NCI-H1105 treated with DMSO at 0.1 percent for 48 hours (cell line): ENCODE measurements around the gene SFXN2.
"Not testable (repeated sequence)": the region's sequence is repeated elsewhere in the genome, so short reads cannot be mapped to it uniquely, and the experiment has no call there.

Source experiments
- DNase-seq: peaks from one replicate; lab custom pipeline; 2025; lab: John Stamatoyannopoulos, UW

Gene SFXN2

GRCh38 chr10:102679596-102679995 is 34.8 kb upstream of the SFXN2 start:
- DNase-seq: no peak

GRCh38 chr10:102681696-102682095 is 32.7 kb upstream of the SFXN2 start:
- no peak for DNase-seq

DNA sequence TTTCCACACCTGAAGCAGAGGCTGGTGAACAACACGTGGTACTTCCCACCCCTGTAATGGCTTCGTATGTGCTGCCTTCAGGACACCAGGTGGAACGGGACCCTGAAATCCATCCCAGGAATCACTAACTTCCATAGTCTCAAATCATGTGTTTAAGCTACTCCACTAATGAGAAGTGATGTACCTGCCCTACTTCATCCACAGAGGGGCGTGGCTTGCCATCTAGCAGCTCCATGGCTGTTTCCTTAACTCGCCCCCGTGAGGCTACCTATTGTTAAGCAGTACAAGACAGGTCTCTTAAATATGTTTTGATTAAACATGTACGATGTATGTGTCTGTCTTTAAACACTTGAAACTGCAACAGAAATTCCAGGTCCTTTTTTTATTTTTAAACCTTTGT is 32.0 kb upstream of the SFXN2 start:
- DNase-seq: no peak

DNA sequence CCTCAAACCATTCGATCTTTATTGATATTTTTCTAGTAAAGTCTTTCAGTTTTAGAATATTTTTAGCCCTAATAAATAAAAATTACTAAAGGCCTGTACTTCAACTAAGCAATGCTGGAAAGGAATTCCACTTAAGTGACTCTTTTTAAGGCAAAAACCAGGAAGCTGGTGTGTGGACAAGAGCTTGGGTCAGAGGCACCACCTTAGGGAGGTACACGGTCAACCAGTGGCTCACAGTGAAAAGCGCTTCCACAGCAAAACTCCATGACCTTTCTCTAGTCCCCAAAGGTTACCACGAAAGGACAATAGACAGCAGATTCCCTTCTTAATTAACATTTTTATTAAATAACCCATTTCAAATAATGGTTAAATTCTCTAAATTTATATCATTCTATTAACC is 31.5 kb upstream of the SFXN2 start:
- DNase-seq: no peak

- DNase-seq: no peak
Observed at GRCh38 chr10:102683736-102684135, 30.7 kb upstream of the SFXN2 start.

GRCh38 chr10:102691285-102692066 is 23.0 kb upstream of the SFXN2 start:
- DNase-seq: no peak

DNA sequence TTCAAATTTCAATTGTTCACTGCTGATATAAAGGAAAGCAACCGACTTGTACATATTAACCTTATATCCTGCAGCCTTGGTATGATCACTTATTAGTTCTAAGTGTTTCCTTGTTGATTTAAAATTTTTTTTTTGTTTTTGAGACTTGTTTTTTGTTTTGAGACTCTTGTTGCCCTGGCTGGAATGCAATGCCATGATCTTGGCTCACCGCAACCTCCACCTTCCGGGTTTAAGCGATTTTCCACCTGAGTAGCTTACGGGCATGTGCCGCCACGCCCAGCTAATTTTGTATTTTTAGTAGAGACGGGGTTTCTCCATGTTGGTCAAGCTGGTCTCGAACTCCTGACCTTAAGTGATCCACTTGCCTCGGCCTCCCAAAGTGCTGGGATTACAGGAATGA is 19.0 kb upstream of the SFXN2 start:
- not testable (repeated sequence) for DNase-seq

GRCh38 chr10:102696736-102697135 is 17.7 kb upstream of the SFXN2 start:
- no peak for DNase-seq

DNA sequence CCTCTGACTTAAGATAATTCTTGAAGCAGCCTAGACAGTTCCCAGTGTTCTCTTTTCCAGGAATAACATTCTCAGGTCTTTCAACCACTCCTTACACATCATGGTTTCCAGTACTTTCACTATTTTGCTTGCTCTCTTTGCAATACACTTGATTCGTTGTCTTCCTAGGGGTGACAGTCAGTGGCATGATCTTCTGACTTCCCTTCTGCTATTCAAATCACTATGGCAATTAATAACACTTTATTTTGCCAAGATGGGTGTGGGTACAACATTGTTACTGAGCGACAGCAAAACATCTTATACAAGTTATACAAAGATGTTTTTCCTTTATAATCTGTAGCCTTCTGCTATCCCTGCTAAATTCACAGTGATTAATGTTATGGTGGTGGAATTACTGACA is 15.5 kb upstream of the SFXN2 start:
- no peak for DNase-seq

DNA sequence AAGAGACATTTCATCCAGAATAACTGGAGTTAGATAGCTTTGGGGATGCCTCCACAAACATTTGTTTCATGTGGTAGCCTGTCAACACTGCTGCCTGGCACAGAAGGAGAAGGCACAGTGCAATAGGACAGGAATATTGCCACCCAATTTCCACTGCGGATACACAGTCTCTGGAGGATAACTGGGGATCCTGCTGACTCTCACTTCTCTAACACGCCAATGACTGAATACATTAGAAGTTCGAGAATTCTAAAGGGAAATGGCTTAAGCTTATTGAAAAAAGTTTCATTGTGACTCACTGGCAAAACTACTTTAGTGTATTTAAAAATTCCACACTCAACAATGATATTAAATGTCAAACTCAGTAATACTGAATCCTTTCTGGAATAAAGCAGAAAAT is 13.2 kb upstream of the SFXN2 start:
- no peak for DNase-seq

GRCh38 chr10:102701796-102702195 is 12.6 kb upstream of the SFXN2 start:
- no peak for DNase-seq

DNA sequence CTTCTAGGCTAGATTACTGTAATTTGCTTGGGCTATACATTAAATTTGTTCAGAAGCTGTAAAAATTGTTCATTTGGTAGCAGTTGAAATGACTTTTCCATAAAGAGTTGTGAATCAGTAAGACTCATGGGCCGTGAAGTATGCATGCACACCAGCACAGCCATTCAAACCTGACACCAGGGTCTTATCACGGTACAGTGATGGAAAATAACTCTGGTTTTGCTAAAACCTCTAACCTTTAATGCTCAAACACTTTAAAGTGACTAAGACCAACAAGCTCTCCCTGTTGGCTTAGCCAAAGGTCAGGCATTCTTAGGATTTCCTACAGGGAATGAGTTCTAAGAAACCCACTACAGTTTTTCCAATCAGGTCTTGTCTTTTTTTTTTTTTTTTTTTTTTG is 11.7 kb upstream of the SFXN2 start:
- no peak for DNase-seq

DNA sequence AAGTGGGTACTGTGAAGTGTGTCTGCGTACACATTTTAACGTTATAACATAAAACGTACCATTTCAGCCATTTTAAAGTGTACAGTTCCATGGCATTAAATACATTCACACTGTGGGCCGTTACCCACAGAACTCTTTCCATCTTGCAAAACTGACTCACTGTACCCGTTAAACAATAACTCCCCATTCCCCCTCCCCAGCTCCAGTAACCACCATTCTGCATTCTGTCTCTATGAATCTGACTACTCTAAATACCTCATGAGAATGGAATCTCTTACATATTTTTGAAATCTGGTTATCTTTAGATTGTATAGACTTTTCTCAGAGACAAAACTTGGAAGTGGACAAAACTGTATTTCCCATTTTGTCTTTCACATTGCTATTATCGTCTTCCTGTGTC is 9.5 kb upstream of the SFXN2 start:
- no peak for DNase-seq

DNA sequence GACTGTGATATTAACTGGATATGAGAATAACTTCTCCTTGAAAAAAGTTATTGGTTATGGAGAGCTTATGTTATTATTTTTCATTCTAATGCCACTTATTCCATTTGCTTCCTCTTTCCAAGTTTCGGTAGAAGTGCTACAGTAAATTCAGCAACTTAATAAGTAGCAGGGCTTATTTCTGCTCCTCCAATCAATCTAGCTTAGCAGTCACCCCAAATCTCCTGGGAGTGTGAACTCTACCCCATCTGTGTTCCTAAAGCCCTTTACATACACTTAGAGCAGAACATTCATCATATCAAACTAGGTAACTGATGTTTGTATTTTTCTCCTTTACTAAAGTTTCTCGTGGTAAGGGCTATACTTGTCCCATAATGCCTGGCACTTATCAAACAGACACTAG is 8.9 kb upstream of the SFXN2 start:
- DNase-seq: no peak

- no peak for DNase-seq
Observed at GRCh38 chr10:102710609-102711008, 3.8 kb upstream of the SFXN2 start.

GRCh38 chr10:102712089-102712488 is 2.3 kb upstream of the SFXN2 start:
- DNase-seq: no peak

DNA sequence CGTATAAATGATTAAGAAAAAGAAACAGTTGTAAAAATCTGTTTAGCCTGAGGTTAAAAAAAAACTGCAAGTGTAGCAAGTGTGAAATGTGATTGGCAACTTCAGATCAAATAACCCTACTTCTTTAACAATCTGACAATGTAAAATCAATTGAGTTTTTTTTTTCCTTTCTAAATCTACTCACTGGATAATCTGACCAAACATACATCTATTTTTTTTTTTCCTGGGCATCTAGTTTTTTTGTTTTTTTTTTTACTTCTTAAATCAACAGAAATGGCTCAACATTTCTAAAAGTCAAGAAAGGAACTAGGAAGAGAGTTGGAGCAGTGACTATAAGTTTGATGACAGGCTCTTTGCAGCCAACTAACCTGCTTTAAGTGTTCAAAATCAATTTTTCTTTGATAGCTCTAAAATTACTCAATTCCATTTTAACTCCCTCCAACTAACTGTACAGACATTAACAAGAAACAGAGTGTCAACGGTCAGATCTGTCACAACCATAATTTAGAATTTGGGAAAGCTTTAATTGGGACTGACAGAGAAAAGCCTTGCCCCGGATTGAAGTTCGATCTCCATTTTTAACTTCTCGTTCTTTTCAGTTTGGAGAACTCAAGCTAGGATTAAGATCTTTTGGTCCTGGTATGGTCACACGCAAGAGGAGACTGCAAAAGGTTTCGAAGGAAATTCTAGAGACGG is 1.4 kb upstream of the SFXN2 start:
- DNase-seq: no peak

GRCh38 chr10:102713539-102713813 is 960 bp upstream of the SFXN2 start:
- DNase-seq: no peak

DNA sequence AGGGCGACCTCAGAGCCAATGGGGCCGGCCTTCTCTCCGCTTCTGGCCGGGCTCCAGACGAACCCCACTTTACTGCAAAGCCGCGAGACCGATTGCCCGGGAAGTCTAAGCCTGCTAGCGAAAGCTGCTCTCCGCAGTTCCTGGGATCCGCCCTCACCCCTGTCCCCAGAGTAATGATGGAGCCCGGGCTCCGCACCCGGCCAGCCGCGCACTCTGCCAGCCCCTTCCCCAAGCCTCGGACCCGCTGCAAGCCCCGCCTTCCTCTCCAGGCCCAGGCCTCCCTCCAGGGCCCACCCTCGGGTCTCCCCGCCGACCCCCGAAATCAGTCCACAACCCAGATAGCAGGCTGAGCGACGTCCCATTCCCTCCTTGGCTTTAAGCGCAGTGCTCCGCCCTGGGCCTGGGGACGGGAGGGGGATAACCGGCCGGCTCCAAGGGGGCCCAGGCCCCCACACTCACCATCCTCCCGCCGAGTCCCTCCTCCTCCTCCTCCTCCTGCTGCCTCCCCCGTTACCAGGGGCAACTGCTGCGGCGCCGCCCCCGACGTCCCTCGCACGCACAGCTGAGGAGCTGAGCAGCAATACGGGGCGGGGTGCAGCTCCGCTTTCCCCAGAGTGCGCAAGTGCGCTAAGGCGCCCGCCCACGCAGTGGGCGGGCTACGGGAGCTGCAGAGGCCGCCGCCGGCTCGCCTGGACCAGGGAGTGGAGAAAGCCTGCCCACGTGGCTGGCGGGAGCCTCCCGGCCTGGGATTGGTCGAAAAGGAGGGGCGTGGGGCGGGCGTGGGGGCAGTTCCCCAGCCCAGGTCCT is 419 bp upstream of the SFXN2 start, which contains the start of gene ARL3:
ARL3 (minus strand) TSS at position 584 of the 807 bp plus-strand sequence; CDS start at position 462, 122 bp downstream.
- peak; percentile 93 for DNase-seq

GRCh38 chr10:102715880-102716279 is 1.4 kb downstream of the SFXN2 start:
- no peak for DNase-seq

GRCh38 chr10:102716900-102717565 is 2.6 kb downstream of the SFXN2 start:
- not testable (repeated sequence) for DNase-seq

GRCh38 chr10:102718220-102718619 is 3.8 kb downstream of the SFXN2 start:
- DNase-seq: no peak
